GM13976 (cell line): ENCODE data around the gene OR12D3.
"Not testable (repeated sequence)": the region's sequence is repeated elsewhere in the genome, so short reads cannot be mapped to it uniquely, and the experiment has no call there.

ENCODE experiments used
- DNase-seq: peaks from one replicate; pipeline ENCODE4 v3.0.0; 2012; ENCODE audit warnings: low spot score
- in situ Hi-C: fragments of 300-500 bp; cut with MboI; formaldehyde crosslinking; loops from one replicate; pipeline ENCODE4 v1.12.0; 2022; ENCODE audit warnings: low sequenced_read_pairs, mixed read lengths, inconsistent platforms; ENCODE audit not compliant: unreplicated experiment
- TF ChIP-seq, protein P1 (sequence below): IDR thresholded peaks from 2 replicates; pipeline ENCODE4 v1.5.1; 2012; ENCODE audit warnings: borderline replicate concordance, mild to moderate bottlenecking; ENCODE audit not compliant: insufficient read depth; ENCODE audit errors: extremely low read depth, missing control alignments, control extremely low read depth

Gene OR12D3

DNA sequence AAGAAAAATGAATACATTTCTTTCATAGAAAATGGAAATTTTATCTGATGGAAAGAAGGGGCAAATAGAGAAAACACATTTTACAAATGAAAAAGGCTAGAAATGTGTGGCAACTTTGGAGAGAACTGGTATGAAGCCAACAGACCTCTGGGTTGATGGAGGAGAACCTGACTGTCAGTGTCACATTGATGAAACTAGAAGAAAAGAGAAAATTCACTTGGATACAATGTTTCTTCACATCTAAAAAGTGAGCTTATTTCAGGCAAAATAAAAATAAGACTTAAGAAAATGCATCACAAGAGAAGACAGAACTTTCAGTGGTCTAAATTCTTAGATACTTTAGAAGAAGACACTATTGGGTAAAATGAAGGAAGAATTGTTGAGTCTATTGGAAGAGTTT is 20.2 kb upstream of the OR12D3 start, which contains the start of gene OR12D2:
Gene OR12D2, plus strand, starts transcription at position 301 of the 400 bp plus-strand sequence. CDS start 1,069 bp downstream, outside the sequence.
- in situ Hi-C loops, result no loop called here
- TF ChIP-seq, protein P1, sequence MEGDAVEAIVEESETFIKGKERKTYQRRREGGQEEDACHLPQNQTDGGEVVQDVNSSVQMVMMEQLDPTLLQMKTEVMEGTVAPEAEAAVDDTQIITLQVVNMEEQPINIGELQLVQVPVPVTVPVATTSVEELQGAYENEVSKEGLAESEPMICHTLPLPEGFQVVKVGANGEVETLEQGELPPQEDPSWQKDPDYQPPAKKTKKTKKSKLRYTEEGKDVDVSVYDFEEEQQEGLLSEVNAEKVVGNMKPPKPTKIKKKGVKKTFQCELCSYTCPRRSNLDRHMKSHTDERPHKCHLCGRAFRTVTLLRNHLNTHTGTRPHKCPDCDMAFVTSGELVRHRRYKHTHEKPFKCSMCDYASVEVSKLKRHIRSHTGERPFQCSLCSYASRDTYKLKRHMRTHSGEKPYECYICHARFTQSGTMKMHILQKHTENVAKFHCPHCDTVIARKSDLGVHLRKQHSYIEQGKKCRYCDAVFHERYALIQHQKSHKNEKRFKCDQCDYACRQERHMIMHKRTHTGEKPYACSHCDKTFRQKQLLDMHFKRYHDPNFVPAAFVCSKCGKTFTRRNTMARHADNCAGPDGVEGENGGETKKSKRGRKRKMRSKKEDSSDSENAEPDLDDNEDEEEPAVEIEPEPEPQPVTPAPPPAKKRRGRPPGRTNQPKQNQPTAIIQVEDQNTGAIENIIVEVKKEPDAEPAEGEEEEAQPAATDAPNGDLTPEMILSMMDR, result no peak
- no peak for DNase-seq

DNA sequence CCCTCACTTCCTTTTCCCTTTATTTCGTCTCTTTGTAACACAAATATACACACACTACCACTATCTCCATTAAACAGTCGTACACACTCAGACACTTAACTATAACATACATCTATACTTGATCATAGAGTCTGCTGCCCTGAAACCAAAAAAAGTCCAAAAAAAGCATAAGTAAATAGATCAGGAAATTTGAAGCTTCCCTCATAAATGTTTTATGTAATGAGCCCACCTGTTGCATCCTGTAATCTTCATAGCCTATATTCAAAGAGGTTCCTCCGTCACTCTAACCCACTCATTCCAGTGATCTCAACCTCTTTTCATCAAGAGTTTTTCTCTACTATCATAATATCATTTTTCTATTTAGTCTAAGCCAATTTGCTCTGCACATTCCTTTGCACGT is 13.4 kb upstream of the OR12D3 start:
- in situ Hi-C loops, result no loop called here
- TF ChIP-seq, protein P1, result no peak
- no peak for DNase-seq

DNA sequence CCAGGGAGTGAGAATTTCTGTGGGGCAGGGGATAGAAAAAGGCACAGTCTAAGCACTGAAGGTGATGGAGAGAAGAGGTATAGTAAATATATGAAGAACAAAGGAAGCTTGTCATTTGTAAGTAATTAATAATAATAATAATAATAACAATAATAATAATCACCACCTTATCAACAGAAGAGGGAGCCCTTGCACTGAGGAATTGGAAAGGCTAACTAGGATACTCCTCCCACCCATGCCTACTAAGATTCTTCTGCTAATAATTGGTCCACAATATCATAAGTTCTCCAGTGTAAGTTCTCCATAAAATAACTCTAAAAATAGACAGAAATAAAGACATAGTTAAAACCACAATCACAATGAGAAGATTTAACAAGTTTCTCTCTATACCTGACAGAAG is 912 bp upstream of the OR12D3 start:
- peak; percentile 33 for DNase-seq
- in situ Hi-C loops, result no loop called here
- TF ChIP-seq, protein P1, result no peak

DNA sequence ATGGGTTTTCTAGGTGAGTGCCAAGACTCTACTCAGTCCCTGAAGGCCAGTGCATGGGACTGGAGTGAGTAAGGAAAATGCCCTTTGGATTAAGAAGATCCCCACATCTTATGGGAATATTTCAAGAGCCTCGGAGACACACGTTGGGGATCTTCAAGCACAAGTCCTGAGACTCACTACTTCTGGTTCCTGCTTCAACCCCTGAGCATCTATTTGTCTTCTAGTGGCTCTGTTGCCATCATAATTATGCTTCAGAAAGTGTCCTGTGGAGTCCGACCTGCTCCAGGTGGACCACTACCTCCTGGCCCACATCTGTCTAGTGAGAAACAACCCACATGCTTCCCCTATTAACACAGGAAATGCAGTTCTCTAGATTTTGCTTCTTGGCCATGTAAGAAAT is 6.3 kb downstream of the OR12D3 start, which contains the start of gene OR5V1:
Gene OR5V1, minus strand, starts transcription at position 101 of the 400 bp plus-strand sequence. CDS start 12,670 bp downstream, outside the sequence.
- TF ChIP-seq, protein P1, result no peak
- no peak for DNase-seq
- in situ Hi-C loops, result no loop called here

DNA sequence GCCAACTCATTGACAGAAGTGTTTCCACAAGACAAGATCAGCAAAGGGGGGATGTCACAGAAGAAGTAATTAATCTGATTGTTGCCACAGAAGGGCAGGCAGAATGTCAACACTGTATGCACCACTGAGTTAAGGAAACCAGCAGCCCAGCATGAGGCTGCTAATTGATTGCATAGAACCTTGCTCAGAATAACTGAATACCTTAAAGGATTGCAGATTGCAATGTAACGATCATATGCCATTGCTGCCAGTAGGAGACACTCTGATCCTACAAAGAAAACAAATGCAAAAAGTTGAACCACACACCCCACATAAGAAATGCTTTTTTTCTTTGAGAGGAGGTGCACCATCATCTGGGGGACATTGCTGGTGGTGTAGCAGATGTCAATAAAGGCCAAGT is 19.5 kb downstream of the OR12D3 start:
- TF ChIP-seq, protein P1, result no peak
- in situ Hi-C loops, result no loop called here
- DNase-seq, result no peak

DNA sequence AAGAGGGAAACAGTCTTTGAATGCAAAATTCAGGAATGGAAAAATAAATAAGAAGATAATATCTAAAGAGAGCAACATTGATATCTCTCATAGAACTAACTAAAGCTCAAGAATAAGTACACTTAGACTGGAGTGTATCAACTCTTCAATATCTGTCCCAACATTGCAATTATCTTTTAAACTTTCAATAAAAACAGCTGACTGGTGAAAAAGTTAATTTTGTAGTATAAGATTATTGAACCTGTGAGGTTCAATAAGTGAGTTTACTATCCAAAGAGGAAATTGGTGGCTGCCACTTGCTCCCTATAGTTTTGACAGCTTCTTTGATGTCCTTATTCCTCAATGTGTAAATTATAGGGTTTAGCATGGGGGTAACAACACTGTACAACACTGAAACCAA is 20.1 kb downstream of the OR12D3 start:
- in situ Hi-C loops, result no loop called here
- DNase-seq, result no peak
- TF ChIP-seq, protein P1, result no peak

DNA sequence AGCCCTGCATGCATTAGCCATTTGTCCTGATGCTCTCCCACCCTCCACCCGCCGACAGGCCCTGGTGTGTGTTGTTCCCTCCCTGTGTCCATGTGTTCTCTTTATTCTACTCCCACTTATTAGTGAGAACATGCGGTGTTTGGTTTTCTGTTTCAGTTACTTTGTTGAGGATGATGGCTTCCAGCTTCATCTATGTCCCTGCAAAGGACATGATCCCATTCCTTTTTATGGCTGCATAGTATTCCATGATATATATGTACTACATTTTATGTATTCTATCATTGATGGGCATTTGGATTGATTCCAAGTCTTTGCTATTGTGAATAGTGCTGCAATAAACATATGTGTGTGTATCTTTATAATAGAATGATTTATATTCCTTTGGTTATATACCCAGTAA is 25.7 kb downstream of the OR12D3 start:
- in situ Hi-C loops, DNase-seq: not testable (repeated sequence)
